Measurements from ENCODE around the gene ZNF335. TPM values are rescaled to one million over a fixed set of nuclear protein-coding genes. Genes with fewer than 3 reads are reported as not detected.
A peak's percentile ranks its signal among the peaks of the same experiment; 100 is the strongest.

The ZNF335 gene
- total and polyA plus RNA-seq, 2 of the 13 experiments (the other 11 are each of a cell fraction or from before 2014, with no cell fraction given) = 9.7 to 13.7 TPM

DNA sequence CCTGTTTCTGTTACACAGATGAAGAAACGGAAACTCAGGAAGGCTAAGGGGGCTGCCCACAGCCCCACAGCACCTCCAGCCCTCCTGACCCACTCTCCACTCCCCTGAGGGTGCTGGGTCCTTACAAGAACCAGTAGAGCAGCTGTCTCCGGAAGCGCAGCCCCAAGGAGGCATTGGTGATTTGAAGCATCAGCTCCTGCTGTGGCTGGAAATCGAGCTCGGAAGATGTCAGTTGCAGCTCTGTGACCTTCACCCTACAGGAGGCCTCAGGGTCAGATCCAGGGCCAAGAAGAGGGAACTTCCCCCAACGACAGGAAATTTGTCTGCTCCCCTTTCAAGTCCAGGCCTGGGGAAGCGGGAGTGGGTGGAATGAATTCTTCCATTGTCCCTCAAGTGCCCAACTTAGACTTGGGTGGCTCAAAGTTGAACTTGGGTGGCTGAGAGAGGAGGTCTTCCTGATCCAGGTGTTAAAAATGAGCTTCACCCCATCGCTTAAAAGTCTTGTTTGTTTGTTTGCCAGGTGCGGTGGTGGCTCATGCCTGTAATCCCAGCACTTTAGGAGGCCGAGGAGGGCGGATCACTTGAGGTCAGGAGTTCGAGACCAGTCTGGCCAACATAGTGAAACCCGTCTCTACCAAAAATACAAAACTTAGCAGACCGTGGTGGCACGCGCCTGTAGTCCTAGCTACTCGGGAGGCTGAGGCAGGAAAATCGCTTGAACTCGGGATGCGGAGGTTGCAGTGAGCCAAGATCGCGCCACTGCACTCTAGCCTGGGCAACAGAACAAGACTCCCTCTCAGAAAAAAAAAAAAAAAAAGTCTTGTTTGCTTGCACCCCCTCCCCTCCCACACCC lies 62.0 kb downstream of the ZNF335 start (continued):
- TF ChIP-seq NFRKB (IDR thresholded peaks at IDR 0.05) = no peak
- peak; percentile 65 to 91 for TF ChIP-seq NR2F1 (CRISPR knock-in tag; IDR thresholded peaks at IDR 0.05)
- 0 out of 2 replicates have a peak, but pooled peaks have one; percentile 52 for TF ChIP-seq ZMAT3 (CRISPR knock-in tag; conservative IDR thresholded peaks at IDR 0.05)
- 0 out of 2 replicates have a peak, but pooled peaks have one; percentile 25 for TF ChIP-seq PRMT3 (CRISPR knock-in tag; IDR thresholded peaks at IDR 0.05; ENCODE audit: borderline replicate concordance, low read depth)
- peak; percentile 25; the same call in 1 of the 2 replicates for TF ChIP-seq ZNF772 (CRISPR knock-in tag; IDR thresholded peaks at IDR 0.05)
- 0 out of 2 replicates have a peak, but pooled peaks have one; percentile 54 for TF ChIP-seq ZNF556 (CRISPR knock-in tag; IDR thresholded peaks at IDR 0.05; ENCODE audit: borderline replicate concordance)
- peak; percentile 36; the same call in 1 of the 2 replicates for TF ChIP-seq ZNF563 (CRISPR knock-in tag; IDR thresholded peaks at IDR 0.05)
- 0 out of 2 replicates have a peak, but pooled peaks have one; percentile 68 for TF ChIP-seq ZNF383 (CRISPR knock-in tag; IDR thresholded peaks at IDR 0.05; ENCODE audit: borderline replicate concordance)
- TF ChIP-seq, protein P1, sequence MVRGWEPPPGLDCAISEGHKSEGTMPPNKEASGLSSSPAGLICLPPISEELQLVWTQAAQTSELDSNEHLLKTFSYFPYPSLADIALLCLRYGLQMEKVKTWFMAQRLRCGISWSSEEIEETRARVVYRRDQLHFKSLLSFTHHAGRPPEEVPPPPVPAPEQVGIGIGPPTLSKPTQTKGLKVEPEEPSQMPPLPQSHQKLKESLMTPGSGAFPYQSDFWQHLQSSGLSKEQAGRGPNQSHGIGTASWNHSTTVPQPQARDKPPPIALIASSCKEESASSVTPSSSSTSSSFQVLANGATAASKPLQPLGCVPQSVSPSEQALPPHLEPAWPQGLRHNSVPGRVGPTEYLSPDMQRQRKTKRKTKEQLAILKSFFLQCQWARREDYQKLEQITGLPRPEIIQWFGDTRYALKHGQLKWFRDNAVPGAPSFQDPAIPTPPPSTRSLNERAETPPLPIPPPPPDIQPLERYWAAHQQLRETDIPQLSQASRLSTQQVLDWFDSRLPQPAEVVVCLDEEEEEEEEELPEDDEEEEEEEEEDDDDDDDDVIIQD (CRISPR knock-in tag; IDR thresholded peaks at IDR 0.05; ENCODE audit: low read depth) = no peak
- TF ChIP-seq SAP130 (CRISPR knock-in tag; IDR thresholded peaks at IDR 0.05; ENCODE audit: low read depth) = peak; percentile 29
- peak; percentile 96 for TF ChIP-seq PPARG (CRISPR knock-in tag; conservative IDR thresholded peaks at IDR 0.05)
- TF ChIP-seq, protein P2, sequence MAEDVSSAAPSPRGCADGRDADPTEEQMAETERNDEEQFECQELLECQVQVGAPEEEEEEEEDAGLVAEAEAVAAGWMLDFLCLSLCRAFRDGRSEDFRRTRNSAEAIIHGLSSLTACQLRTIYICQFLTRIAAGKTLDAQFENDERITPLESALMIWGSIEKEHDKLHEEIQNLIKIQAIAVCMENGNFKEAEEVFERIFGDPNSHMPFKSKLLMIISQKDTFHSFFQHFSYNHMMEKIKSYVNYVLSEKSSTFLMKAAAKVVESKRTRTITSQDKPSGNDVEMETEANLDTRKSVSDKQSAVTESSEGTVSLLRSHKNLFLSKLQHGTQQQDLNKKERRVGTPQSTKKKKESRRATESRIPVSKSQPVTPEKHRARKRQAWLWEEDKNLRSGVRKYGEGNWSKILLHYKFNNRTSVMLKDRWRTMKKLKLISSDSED (CRISPR knock-in tag; IDR thresholded peaks at IDR 0.05) = peak; percentile 65; the same call in 1 of the 2 replicates
- TF ChIP-seq BRCA1 (CRISPR knock-in tag; IDR thresholded peaks at IDR 0.05) = peak; percentile 36; the same call in 1 of the 2 replicates
- TF ChIP-seq RBFOX2 (IDR thresholded peaks at IDR 0.05; ENCODE audit: low read depth, low read length) = 0 out of 2 replicates have a peak, but pooled peaks have one; percentile 1
- TF ChIP-seq, protein P3, sequence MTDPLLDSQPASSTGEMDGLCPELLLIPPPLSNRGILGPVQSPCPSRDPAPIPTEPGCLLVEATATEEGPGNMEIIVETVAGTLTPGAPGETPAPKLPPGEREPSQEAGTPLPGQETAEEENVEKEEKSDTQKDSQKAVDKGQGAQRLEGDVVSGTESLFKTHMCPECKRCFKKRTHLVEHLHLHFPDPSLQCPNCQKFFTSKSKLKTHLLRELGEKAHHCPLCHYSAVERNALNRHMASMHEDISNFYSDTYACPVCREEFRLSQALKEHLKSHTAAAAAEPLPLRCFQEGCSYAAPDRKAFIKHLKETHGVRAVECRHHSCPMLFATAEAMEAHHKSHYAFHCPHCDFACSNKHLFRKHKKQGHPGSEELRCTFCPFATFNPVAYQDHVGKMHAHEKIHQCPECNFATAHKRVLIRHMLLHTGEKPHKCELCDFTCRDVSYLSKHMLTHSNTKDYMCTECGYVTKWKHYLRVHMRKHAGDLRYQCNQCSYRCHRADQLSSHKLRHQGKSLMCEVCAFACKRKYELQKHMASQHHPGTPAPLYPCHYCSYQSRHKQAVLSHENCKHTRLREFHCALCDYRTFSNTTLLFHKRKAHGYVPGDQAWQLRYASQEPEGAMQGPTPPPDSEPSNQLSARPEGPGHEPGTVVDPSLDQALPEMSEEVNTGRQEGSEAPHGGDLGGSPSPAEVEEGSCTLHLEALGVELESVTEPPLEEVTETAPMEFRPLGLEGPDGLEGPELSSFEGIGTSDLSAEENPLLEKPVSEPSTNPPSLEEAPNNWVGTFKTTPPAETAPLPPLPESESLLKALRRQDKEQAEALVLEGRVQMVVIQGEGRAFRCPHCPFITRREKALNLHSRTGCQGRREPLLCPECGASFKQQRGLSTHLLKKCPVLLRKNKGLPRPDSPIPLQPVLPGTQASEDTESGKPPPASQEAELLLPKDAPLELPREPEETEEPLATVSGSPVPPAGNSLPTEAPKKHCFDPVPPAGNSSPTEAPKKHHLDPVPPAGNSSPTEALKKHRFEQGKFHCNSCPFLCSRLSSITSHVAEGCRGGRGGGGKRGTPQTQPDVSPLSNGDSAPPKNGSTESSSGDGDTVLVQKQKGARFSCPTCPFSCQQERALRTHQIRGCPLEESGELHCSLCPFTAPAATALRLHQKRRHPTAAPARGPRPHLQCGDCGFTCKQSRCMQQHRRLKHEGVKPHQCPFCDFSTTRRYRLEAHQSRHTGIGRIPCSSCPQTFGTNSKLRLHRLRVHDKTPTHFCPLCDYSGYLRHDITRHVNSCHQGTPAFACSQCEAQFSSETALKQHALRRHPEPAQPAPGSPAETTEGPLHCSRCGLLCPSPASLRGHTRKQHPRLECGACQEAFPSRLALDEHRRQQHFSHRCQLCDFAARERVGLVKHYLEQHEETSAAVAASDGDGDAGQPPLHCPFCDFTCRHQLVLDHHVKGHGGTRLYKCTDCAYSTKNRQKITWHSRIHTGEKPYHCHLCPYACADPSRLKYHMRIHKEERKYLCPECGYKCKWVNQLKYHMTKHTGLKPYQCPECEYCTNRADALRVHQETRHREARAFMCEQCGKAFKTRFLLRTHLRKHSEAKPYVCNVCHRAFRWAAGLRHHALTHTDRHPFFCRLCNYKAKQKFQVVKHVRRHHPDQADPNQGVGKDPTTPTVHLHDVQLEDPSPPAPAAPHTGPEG (CRISPR knock-in tag; IDR thresholded peaks at IDR 0.05) = 0 out of 2 replicates have a peak, but pooled peaks have one; percentile 57

All from HepG2 (cell line).